NCI-H2107 (cell line): Measurements from ENCODE around the gene PCDHGA3.
"Not testable (repeated sequence)": the region's sequence is repeated elsewhere in the genome, so short reads cannot be mapped to it uniquely, and the experiment has no call there.

Experiments
- DNase-seq: peaks from one replicate; lab custom pipeline; 2025; lab: John Stamatoyannopoulos, UW

Gene PCDHGA3

GRCh38 chr5:141349917-141350619 is 6.4 kb downstream of the PCDHGA3 start, which contains the start of gene PCDHGB1:
Gene PCDHGB1 (plus strand): TSS chr5:141350099. CDS start chr5:141350261, 162 bp downstream.
- DNase-seq, result no peak

- DNase-seq, result no peak
Observed at GRCh38 chr5:141351591-141351990, 8.0 kb downstream of the PCDHGA3 start.

- no peak for DNase-seq
Observed at GRCh38 chr5:141354900-141355469, 11.4 kb downstream of the PCDHGA3 start, which contains the start of gene PCDHGA4. Gene PCDHGA4 (plus strand): TSS chr5:141355021. CDS start chr5:141355108, 87 bp downstream.

GRCh38 chr5:141355641-141356040 is 12.0 kb downstream of the PCDHGA3 start:
- no peak for DNase-seq

GRCh38 chr5:141356133-141356532 is 12.5 kb downstream of the PCDHGA3 start:
- DNase-seq, result no peak

- no peak for DNase-seq
Observed at GRCh38 chr5:141356950-141357349, 13.3 kb downstream of the PCDHGA3 start.

- DNase-seq, result no peak
Observed at GRCh38 chr5:141359790-141360426, 16.3 kb downstream of the PCDHGA3 start, which contains the start of gene PCDHGB2. Gene PCDHGB2 (plus strand): TSS chr5:141359994. CDS start chr5:141360136, 142 bp downstream.

- no peak for DNase-seq
Observed at GRCh38 chr5:141360685-141361084, 17.1 kb downstream of the PCDHGA3 start.

GRCh38 chr5:141362719-141363118 is 19.1 kb downstream of the PCDHGA3 start:
- no peak for DNase-seq

GRCh38 chr5:141363952-141364660 is 20.5 kb downstream of the PCDHGA3 start, which contains the start of gene PCDHGA5:
Gene PCDHGA5 (plus strand): TSS chr5:141364162. CDS start chr5:141364331, 169 bp downstream.
- DNase-seq, result no peak

GRCh38 chr5:141366016-141366896 is 22.6 kb downstream of the PCDHGA3 start:
- no peak for DNase-seq

- no peak for DNase-seq
Observed at GRCh38 chr5:141369994-141370848, 26.6 kb downstream of the PCDHGA3 start, which contains the start of gene PCDHGB3. Gene PCDHGB3 (plus strand): TSS chr5:141370242. CDS start chr5:141370395, 153 bp downstream.

GRCh38 chr5:141371572-141372475 is 28.2 kb downstream of the PCDHGA3 start:
- DNase-seq, result no peak

- DNase-seq, result no peak
Observed at GRCh38 chr5:141373673-141374317, 30.2 kb downstream of the PCDHGA3 start, which contains the start of gene PCDHGA6. Gene PCDHGA6 (plus strand): TSS chr5:141373891. CDS start chr5:141374084, 193 bp downstream.

GRCh38 chr5:141374627-141375026 is 31.0 kb downstream of the PCDHGA3 start:
- DNase-seq, result no peak

GRCh38 chr5:141375444-141376155 is 32.0 kb downstream of the PCDHGA3 start:
- DNase-seq, result not testable (repeated sequence)

- no peak for DNase-seq
Observed at GRCh38 chr5:141382469-141383294, 39.1 kb downstream of the PCDHGA3 start, which contains the start of gene PCDHGA7. Gene PCDHGA7 (plus strand): TSS chr5:141382742. CDS start chr5:141382900, 158 bp downstream.
